ENCODE measurements around the gene ZBTB14.

DNA sequence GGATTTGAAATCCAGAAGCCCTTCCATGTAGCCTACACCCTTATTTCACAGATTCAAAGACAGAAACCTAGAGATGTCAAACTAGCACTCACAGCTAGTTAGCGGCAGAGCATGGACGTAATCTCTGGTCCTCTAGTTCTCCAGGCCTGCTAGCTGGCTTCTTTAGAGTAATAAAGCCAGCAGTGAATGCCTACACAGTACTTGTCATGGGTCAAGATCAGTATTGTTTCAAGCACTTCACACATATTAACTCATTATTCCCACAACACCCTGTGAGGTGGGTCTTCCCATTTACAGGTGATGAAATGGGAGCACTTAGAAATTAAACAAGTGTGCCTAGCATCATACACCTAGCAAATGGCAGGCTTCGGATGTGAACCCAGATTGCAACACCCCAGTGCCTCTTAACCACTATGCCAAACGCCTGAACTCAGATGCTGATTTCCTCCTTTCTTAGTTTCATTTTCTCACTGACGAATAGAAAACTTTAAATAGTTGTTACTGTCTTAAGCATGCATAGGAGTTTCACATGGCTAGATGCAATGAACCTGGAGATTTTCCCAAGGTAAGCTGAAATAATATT is 14.5 kb upstream of the ZBTB14 start:
- no peak for TF ChIP-seq EZH2phosphoT487 (IDR thresholded peaks at IDR 0.05; ENCODE audit: insufficient read depth, low read depth)
- no peak for TF ChIP-seq EZH2 (IDR thresholded peaks at IDR 0.05; ENCODE audit: insufficient read depth, poor library complexity, severe bottlenecking)
